OCI-LY7 (cell line): Measurements from ENCODE around the gene LPGAT1. TPM values are rescaled to one million over a fixed set of nuclear protein-coding genes. Genes with fewer than 3 reads are reported as not detected.

Source experiments
- BruUV-seq: library from RNA; stranded (reverse); fragments of 400-500 nt; replicated peaks from 2 replicates; lab custom pipeline; 2021; lab: Mats Ljungman, UMichigan
- CTCF ChIA-PET: fragments of 300-600 bp; sonication (Branson Sonifier 250); formaldehyde crosslinking; loops from one replicate; lab custom pipeline; 2022; ENCODE audit warnings: antibody characterized with exemption; ENCODE audit not compliant: unreplicated experiment; lab: Charles Lee
- POLR2A ChIA-PET: fragments of 300-600 bp; sonication (Branson Sonifier 250); formaldehyde crosslinking; loops from one replicate; lab custom pipeline; 2022; ENCODE audit warnings: antibody characterized with exemption; lab: Charles Lee
- DNase-seq: peaks from one replicate; pipeline ENCODE4 v3.0.0-alpha.2; 2015; ENCODE audit warnings: low spot score
- H2AFZ ChIP-seq: fragments of 200-600 bp; sonication (generic), shearing (Covaris generic); 2 replicates; pipeline ENCODE4 v1.6.1; 2014; ENCODE audit warnings: mild to moderate bottlenecking, antibody characterized with exemption, low read length, moderate library complexity
- H3K27ac ChIP-seq: fragments of 200-600 bp; sonication (generic); 2 replicates; pipeline ENCODE4 v1.5.1; 2014; ENCODE audit warnings: mixed run types, low read depth, mild to moderate bottlenecking, moderate library complexity, low read length, inconsistent platforms; ENCODE audit not compliant: poor library complexity, severe bottlenecking
- H3K36me3 ChIP-seq: fragments of 200-600 bp; sonication (generic); 2 replicates; pipeline ENCODE4 v1.6.1; 2014; ENCODE audit warnings: mild to moderate bottlenecking, antibody characterized with exemption, low read length, moderate library complexity, mixed read lengths; ENCODE audit not compliant: insufficient read depth
- H3K4me1 ChIP-seq: fragments of 200-600 bp; sonication (generic); 2 replicates; pipeline ENCODE4 v1.5.1; 2014; ENCODE audit warnings: mild to moderate bottlenecking, low read length; ENCODE audit not compliant: insufficient read depth, poor library complexity, severe bottlenecking
- H3K4me2 ChIP-seq: fragments of 200-600 bp; sonication (generic); 2 replicates; pipeline ENCODE4 v1.6.1; 2014; ENCODE audit warnings: mild to moderate bottlenecking, low read length
- H3K4me3 ChIP-seq: fragments of 200-600 bp; sonication (generic); 2 replicates; pipeline ENCODE4 v1.5.1; 2014; ENCODE audit warnings: mild to moderate bottlenecking, low read depth, low read length; ENCODE audit not compliant: poor library complexity, severe bottlenecking
- H3K79me2 ChIP-seq: fragments of 200-600 bp; sonication (generic); 2 replicates; pipeline ENCODE4 v1.6.1; 2016; ENCODE audit warnings: low read depth, mild to moderate bottlenecking, low read length, moderate library complexity, mixed read lengths; ENCODE audit not compliant: insufficient read depth
- H3K9me2 ChIP-seq: fragments of 200-600 bp; sonication (generic); 2 replicates; pipeline ENCODE4 v1.6.1; 2016; ENCODE audit warnings: mild to moderate bottlenecking, low read length, mixed read lengths; ENCODE audit not compliant: insufficient read depth
- H3K9me3 ChIP-seq: fragments of 200-600 bp; sonication (generic); 2 replicates; pipeline ENCODE4 v1.6.1; 2014; ENCODE audit warnings: mild to moderate bottlenecking, mixed run types, low read length, mixed read lengths
- H4K20me1 ChIP-seq: fragments of 200-600 bp; sonication (generic); 2 replicates; pipeline ENCODE4 v1.6.1; 2014; ENCODE audit warnings: mild to moderate bottlenecking, antibody characterized with exemption, low read length, moderate library complexity, mixed read lengths; ENCODE audit not compliant: insufficient read depth
- EZH2phosphoT487 ChIP-seq: fragments of 200-600 bp; sonication (generic); IDR thresholded peaks from 2 replicates; pipeline ENCODE4 v1.6.1; 2018; ENCODE audit warnings: low read depth, borderline replicate concordance, mild to moderate bottlenecking, mixed run types, antibody characterized with exemption, low read length, moderate library complexity, mixed read lengths
- intact Hi-C: fragments of 100-400 bp; cut with micrococcal nuclease; formaldehyde crosslinking; loops from one replicate; pipeline ENCODE4 v1.10.0; 2022; ENCODE audit not compliant: unreplicated experiment
- total RNA-seq, 2 experiments: library from RNA; depleted of rRNA in 1 of 2; stranded (reverse); fragments of >200 nt in 1 of 2; shearing (Covaris generic) in 1 of 2; gene quantifications; 2 replicates each; pipeline ENCODE4 v1.2.3, GENCODE V29; 2014 to 2022
- TF ChIP-seq, protein P1 (sequence below): fragments of 200-600 bp; sonication (generic); conservative IDR thresholded peaks from 2 replicates; pipeline ENCODE4 v1.5.1; 2014; ENCODE audit warnings: mild to moderate bottlenecking, antibody characterized with exemption, low read length, moderate library complexity, mixed read lengths

Gene LPGAT1
- total RNA-seq, 2 experiments from 2014 or later = 14.1 to 35.2 TPM

DNA sequence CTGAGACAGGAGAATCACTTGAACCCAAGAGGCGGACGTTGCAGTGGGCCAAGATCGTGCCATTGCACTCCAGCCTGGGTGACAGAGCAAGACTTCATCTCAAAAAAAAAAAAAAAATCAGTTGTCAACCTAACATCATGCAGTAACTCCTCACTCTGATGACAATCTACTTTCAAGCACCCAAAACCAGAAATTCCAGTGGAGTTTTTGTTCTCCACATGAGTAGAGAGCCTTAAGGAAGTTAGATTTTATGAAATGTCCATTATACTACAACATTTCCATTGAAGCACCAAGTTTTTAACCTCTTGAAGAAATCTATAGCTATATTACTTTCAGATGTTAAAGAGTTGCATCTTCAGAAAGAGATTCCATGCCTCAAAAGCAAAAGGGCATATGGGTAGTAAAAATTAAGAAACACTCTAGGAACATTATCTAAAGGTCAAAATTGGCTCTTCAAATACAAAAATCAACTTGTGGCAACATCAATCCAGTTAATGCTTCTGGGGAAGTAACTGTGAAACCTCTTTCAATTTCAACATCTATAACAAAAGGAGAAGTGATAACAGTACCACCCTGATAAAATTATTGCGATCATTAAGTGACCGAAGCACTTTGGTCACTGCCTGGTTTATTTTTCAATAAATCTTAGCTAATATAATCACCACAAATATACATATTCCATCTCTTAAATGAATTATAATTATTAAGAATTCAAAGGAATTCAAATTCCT, 7.7 kb downstream of the LPGAT1 start:
- Histone ChIP-seq H3K9me2 (no peaks in the 10 kb centered on the region), H3K79me2 (no peaks in the 10 kb centered on the region; the same call in 1 of the 2 replicates), H3K27ac (no peak overlapping the region), H3K4me1 (no peaks in the 10 kb centered on the region), H3K36me3 (peaks cover 21% of the 10 kb centered on the region), H3K4me3 (no peak overlapping the region), H3K4me2 (no peak overlapping the region), H2AFZ (no peak overlapping the region), H4K20me1 (no peaks in the 10 kb centered on the region), H3K9me3 (no peaks in the 10 kb centered on the region)
- intact Hi-C loops = loop anchor here (10.0 kb wide), 1 partner anchor 248 kb away; the partner anchor contains the start of gene SLC30A1
- BruUV-seq = no TSS peak
- ChIA-PET CTCF (no interaction called here), POLR2A (interaction anchor here (0.6 to 1.6 kb wide), 4 partner anchors 14 to 1364 kb away, joined by 3 to 5 read pairs (median 3); no protein-coding TSS in a partner anchor)
- no peak for DNase-seq
- no peak for TF ChIP-seq EZH2phosphoT487
- TF ChIP-seq, protein P1, sequence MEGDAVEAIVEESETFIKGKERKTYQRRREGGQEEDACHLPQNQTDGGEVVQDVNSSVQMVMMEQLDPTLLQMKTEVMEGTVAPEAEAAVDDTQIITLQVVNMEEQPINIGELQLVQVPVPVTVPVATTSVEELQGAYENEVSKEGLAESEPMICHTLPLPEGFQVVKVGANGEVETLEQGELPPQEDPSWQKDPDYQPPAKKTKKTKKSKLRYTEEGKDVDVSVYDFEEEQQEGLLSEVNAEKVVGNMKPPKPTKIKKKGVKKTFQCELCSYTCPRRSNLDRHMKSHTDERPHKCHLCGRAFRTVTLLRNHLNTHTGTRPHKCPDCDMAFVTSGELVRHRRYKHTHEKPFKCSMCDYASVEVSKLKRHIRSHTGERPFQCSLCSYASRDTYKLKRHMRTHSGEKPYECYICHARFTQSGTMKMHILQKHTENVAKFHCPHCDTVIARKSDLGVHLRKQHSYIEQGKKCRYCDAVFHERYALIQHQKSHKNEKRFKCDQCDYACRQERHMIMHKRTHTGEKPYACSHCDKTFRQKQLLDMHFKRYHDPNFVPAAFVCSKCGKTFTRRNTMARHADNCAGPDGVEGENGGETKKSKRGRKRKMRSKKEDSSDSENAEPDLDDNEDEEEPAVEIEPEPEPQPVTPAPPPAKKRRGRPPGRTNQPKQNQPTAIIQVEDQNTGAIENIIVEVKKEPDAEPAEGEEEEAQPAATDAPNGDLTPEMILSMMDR = no peak

DNA sequence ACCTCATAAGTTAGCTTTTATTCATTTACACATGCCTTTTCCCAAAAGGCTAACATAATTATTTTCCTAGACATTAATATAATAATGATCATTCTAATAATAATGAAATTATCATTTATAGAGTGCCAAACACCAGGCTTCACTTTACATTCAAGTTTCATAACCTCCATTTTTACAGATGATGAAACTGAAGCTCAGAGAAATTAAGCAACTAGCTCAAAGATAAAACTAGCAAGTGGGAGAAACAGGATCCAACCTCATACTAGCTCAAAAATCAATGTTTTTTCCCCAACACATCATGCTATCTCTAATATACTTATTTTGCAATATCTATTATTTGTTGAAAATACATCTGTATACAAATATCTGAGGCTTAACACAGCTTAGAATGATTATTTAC, 14.0 kb downstream of the LPGAT1 start:
- H3K4me2 ChIP-seq = no peak overlapping the region
- no peaks in the 10 kb centered on the region for H3K9me2 ChIP-seq
- H3K27ac ChIP-seq = no peak overlapping the region
- H4K20me1 ChIP-seq = no peaks in the 10 kb centered on the region
- ChIA-PET POLR2A (interaction anchor here (0.5 to 1.0 kb wide), 4 partner anchors 9 to 118 kb away, joined by 3 to 5 read pairs (median 3); no protein-coding TSS in a partner anchor), CTCF (no interaction called here)
- intact Hi-C loops = no loop called here
- no peak overlapping the region for H2AFZ ChIP-seq
- no peak overlapping the region for H3K4me3 ChIP-seq
- H3K9me3 ChIP-seq = no peaks in the 10 kb centered on the region
- BruUV-seq = no TSS peak
- no peaks in the 10 kb centered on the region for H3K4me1 ChIP-seq
- H3K36me3 ChIP-seq = peaks cover 17% of the 10 kb centered on the region
- no peaks in the 10 kb centered on the region; the same call in 1 of the 2 replicates for H3K79me2 ChIP-seq
- TF ChIP-seq EZH2phosphoT487 = no peak
- TF ChIP-seq, protein P1 = no peak
- DNase-seq = no peak

DNA sequence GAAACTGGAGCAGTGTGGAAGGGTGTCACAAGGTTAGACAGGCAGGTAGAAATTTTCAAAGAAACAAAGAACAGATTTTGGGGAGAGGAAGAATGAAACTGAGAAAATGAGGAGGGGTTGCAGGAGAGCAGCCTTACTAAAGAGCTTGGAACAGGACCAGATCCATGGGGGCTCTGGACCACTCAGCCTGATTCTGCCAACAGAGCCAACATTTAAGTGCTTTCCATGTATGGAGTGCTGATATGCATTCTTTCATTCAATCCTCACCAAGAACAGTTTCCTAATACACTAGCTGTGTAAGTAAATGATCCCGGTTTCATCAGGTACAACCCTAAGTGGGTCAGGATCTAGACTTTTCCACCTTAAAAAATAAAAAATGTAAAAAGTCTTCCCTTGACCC, 16.2 kb downstream of the LPGAT1 start:
- ChIA-PET POLR2A (interaction anchor here (1.4 kb wide), 1 partner anchor 27 kb away, joined by 3 read pairs; no protein-coding TSS in a partner anchor), CTCF (no interaction called here)
- H3K4me2 ChIP-seq = no peak overlapping the region
- H4K20me1 ChIP-seq = no peaks in the 10 kb centered on the region
- H3K27ac ChIP-seq = no peak overlapping the region
- no peaks in the 10 kb centered on the region for H3K9me2 ChIP-seq
- DNase-seq = no peak
- no peaks in the 10 kb centered on the region; the same call in 1 of the 2 replicates for H3K9me3 ChIP-seq
- no peaks in the 10 kb centered on the region for H3K79me2 ChIP-seq
- H3K4me1 ChIP-seq = no peaks in the 10 kb centered on the region
- H2AFZ ChIP-seq = no peak overlapping the region
- peaks cover 17% of the 10 kb centered on the region for H3K36me3 ChIP-seq
- BruUV-seq = no TSS peak
- TF ChIP-seq EZH2phosphoT487 = no peak
- TF ChIP-seq, protein P1 = no peak
- no peak overlapping the region for H3K4me3 ChIP-seq
- intact Hi-C loops = no loop called here
